GM12873 (cell line): ENCODE data around the gene NLGN1.

Experiments used
- TF ChIP-seq, protein P1 (sequence below): IDR thresholded peaks from 2 replicates; pipeline ENCODE4 v1.5.1; 2012; ENCODE audit warnings: low read depth, mild to moderate bottlenecking, moderate library complexity, low read length, control low read depth; ENCODE audit not compliant: insufficient read depth; ENCODE audit errors: missing control alignments

NLGN1 gene

DNA sequence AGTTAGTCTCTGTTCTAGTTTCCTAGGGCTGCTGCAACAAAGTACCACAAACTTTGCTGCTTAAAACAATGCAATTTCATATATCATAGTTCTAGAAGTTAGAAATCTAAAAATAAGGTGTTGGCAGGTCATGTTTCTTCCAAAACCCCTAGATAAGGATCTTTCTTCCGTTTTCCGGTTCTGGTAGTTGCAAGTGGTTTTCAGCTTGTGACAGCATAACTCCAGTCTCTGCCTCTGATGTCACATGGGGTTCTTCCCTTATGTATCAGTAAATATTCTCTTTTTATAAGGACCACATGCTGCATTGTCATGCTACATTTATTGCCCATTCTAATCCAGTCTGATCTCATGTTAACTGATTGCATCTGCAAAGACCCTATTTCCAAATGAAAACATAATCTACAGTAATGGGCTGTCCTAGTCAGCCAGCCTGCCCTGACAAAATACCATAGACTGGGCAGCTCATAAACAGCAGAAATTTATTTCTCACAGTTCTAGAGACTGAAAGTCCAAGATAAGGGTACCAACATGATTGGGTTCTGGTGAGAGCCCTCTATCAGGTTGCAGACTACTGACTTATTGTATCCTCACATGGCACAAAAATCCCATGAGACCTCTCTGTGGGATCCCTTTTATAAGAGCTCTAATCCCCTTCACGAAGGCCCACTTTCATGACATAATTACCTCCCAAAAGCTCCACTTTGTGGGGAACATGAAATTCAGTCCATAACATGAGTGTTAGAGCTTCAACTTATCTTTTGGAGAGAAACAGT lies 819.6 kb downstream of the NLGN1 start:
- TF ChIP-seq, protein P1, sequence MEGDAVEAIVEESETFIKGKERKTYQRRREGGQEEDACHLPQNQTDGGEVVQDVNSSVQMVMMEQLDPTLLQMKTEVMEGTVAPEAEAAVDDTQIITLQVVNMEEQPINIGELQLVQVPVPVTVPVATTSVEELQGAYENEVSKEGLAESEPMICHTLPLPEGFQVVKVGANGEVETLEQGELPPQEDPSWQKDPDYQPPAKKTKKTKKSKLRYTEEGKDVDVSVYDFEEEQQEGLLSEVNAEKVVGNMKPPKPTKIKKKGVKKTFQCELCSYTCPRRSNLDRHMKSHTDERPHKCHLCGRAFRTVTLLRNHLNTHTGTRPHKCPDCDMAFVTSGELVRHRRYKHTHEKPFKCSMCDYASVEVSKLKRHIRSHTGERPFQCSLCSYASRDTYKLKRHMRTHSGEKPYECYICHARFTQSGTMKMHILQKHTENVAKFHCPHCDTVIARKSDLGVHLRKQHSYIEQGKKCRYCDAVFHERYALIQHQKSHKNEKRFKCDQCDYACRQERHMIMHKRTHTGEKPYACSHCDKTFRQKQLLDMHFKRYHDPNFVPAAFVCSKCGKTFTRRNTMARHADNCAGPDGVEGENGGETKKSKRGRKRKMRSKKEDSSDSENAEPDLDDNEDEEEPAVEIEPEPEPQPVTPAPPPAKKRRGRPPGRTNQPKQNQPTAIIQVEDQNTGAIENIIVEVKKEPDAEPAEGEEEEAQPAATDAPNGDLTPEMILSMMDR, result no peak

DNA sequence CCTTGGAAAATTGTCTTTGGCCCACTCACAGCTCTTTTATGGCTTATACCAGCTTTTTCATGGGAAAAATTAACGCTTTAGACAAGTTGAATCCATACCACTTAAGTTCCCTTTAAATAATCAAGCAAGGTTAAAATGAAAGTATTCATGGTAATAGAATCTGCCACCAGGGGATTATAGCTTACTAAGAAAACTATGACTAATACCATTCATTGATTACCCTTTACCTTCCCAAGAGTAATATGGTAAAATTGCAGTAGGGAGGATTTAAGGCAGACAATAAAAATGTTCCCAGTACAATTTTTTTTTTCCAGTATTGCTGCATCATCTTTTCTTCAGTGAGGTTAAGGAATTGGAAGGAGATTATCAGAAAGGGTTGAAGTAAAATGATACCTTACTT lies 820.5 kb downstream of the NLGN1 start:
- TF ChIP-seq, protein P1, result no peak

DNA sequence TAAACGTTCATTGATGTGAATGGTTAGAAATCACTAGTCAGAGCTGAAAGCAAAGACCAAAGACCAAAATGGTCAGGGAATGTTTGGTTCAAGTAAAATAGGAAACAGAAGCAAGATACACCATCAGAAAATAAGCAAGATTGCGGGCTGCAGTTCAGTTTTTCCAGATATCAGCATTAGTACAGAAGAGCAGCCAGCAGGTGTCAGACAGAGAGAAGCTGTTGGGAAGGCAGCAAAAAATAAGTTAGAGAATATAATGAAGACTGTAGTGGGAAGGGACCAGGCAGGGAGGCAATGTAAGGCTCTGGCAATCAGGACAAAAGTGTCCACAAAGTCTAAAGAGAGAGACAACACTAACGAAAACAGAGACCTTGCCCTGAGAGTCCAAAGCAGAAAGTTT lies 822.2 kb downstream of the NLGN1 start:
- TF ChIP-seq, protein P1, result no peak

DNA sequence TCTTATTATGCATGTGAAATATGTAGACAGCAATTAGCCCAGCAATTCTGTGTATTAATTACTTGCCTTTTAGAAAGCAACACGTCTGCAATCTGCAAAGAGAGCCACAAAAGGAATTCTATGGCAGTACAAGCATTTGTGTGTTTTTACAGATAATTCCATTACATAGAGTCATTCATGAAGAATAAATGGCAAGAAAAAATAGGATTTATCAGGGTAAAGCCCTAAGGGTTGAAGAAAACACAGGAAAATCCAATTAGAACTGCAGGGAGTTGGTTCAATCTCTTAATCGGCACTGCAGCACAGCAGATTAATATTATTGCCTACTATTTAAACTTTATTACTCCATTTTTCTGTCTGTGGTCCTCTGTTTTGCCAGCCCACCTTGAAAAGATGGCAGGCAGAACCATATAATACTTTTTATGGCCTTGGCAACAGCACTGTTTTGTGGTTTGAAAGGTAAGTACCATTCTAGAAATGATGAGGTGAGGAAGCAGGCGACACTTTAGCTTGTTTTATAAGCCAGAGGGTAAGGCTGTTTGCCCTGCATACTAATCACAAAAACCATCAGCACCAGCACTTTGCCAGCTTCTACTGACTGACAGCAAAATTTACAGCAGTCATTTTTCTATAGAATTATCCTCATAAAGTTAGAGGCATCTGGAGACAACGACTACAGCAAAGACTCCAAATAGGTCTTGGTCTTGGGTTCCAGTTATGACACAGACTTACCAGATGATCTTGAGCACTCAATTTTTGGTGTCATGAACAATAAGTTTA lies 823.4 kb downstream of the NLGN1 start:
- TF ChIP-seq, protein P1, result no peak

DNA sequence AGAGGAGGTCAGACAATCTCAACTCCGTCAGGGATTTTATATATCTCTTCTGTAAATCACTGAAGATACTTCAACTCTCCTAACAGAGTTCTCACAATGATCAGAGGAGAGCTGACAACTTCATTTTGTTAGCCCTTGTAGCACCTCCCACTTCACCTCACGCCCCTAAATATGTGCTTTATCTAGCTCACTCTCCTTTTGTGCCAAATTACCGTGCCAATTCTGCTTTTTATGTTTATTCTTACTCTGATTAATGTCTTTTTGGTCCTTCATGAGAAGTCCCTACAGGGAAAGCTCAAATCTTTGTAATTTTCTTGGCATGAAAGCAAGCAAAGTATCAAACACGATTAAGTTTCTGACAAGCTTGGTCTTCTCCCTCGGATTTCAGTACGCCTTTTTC lies 825.5 kb downstream of the NLGN1 start:
- TF ChIP-seq, protein P1, result no peak

DNA sequence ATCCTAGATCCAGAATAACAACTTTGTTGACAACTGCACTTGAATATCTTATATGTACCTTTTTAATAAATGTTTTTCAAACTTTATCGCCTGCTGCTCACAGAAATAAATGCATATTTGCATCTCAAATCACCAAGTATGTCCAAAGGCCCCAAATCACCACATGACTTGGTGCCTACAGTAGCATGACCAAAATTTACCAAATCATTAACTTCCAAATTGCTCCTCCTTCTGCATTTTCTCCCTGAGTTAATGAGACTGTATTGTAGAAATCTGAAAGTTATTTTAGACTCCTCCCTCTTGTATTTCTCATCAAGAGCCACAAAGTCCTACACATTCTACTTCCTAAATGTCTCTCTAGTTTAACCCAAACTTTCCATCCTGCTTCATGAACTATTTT lies 826.1 kb downstream of the NLGN1 start:
- TF ChIP-seq, protein P1, result no peak

DNA sequence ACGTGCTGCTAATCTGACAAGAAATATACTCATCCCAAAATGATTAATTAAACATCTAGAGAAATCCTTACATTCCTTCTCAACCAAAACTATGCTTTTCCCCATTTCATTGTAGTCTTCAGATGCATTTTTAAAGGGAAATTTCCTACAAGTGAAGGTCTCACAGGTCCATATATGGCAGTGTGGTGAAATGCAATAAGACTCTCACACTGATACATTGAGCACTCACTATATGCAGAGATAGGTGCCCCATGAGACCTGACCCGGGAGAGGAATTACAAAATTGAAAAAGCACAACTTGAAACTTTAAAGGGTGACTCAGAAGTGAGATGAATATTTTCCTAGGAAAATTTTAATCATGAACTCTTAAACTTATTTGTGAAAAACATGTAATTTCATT lies 832.4 kb downstream of the NLGN1 start:
- TF ChIP-seq, protein P1, result no peak
